Nephron progenitor cell (in vitro differentiated cells): ENCODE data around the gene S100A5.

ENCODE experiments used
- DNase-seq: peaks from one replicate; pipeline ENCODE4 v3.0.0; 2021
- H3K27ac Mint-ChIP-seq: 2 replicates; pipeline ENCODE4 v1.8.0; 2021; ENCODE audit warnings: mild to moderate bottlenecking, moderate library complexity, mixed read lengths
- H3K27me3 Mint-ChIP-seq: 2 replicates; pipeline ENCODE4 v1.8.0; 2021; ENCODE audit warnings: mild to moderate bottlenecking, low read depth, mixed read lengths; ENCODE audit not compliant: poor library complexity
- H3K36me3 Mint-ChIP-seq: 2 replicates; pipeline ENCODE4 v1.8.0; 2021; ENCODE audit warnings: low read depth, mixed read lengths
- H3K4me1 Mint-ChIP-seq: 2 replicates; pipeline ENCODE4 v1.8.0; 2021; ENCODE audit warnings: mixed read lengths
- H3K4me3 Mint-ChIP-seq: 2 replicates; pipeline ENCODE4 v1.8.0; 2021; ENCODE audit warnings: mild to moderate bottlenecking, moderate library complexity, mixed read lengths
- H3K9me3 Mint-ChIP-seq: 2 replicates; pipeline ENCODE4 v1.8.0; 2021; ENCODE audit warnings: mild to moderate bottlenecking, moderate library complexity, mixed read lengths
- TF ChIP-seq, protein P1 (sequence below): fragments of 200-600 bp; sonication (generic); IDR thresholded peaks from 2 replicates; pipeline ENCODE4 v1.5.0; 2021; ENCODE audit warnings: antibody characterized with exemption

The S100A5 gene

GRCh38 chr1:153539395-153540093 is 1.2 kb downstream of the S100A5 start:
- Mint-ChIP-seq H3K4me1 (peaks cover 88% of the 10 kb centered on the region), H3K36me3 (no peaks in the 10 kb centered on the region), H3K9me3 (no peaks in the 10 kb centered on the region), H3K27ac (peak overlapping the region; percentile 49), H3K4me3 (no peak overlapping the region), H3K27me3 (peaks cover 8% of the 10 kb centered on the region)
- TF ChIP-seq, protein P1, sequence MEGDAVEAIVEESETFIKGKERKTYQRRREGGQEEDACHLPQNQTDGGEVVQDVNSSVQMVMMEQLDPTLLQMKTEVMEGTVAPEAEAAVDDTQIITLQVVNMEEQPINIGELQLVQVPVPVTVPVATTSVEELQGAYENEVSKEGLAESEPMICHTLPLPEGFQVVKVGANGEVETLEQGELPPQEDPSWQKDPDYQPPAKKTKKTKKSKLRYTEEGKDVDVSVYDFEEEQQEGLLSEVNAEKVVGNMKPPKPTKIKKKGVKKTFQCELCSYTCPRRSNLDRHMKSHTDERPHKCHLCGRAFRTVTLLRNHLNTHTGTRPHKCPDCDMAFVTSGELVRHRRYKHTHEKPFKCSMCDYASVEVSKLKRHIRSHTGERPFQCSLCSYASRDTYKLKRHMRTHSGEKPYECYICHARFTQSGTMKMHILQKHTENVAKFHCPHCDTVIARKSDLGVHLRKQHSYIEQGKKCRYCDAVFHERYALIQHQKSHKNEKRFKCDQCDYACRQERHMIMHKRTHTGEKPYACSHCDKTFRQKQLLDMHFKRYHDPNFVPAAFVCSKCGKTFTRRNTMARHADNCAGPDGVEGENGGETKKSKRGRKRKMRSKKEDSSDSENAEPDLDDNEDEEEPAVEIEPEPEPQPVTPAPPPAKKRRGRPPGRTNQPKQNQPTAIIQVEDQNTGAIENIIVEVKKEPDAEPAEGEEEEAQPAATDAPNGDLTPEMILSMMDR: no peak
- no peak for DNase-seq

DNA sequence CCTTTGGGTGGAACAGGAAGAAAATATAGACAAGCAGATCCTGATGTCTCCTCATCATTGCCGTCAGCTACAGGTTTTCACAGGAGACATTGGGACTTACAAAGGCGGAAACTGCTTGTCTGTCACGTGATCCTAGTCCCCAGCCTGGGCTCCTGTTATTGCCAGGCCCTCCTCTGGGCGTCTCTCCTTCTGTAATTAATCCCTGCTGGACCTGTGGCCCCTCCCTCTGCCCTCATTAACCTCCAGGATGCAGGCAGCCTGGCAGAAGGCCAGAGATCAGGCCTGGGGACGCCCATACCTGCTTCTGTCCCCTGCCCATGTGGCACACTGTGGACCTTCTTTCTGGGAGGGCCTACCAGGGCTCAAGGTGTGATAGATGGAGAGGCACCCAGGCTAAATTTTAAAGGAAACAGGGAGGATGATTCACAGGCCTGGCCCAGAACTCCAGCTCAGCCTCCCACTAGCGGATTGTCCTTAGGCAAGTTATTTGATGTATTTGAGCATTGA is 2.4 kb downstream of the S100A5 start:
- TF ChIP-seq, protein P1: no peak
- H3K9me3 Mint-ChIP-seq: no peaks in the 10 kb centered on the region
- no peaks in the 10 kb centered on the region for H3K36me3 Mint-ChIP-seq
- H3K4me3 Mint-ChIP-seq: no peak overlapping the region
- no peak overlapping the region for H3K27ac Mint-ChIP-seq
- peaks cover 8% of the 10 kb centered on the region for H3K27me3 Mint-ChIP-seq
- DNase-seq: no peak
- H3K4me1 Mint-ChIP-seq: peaks cover 88% of the 10 kb centered on the region

DNA sequence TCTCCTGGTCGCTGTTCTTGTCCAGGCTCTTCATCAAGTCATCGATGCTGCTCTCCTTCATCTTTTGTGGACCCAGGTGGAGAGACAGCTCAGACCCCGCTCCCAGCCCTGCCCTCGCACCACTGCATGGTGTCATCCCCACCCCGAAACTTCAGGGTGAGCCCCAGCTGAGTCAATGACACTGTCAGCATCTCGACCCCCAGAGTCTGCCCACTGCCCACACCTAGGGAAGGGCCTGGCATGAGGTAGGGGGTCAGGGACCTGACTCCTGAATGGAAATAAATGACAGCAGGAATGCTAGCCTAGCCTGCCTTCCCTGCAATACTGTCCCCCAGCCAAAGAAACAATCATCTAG is 3.4 kb downstream of the S100A5 start:
- Mint-ChIP-seq H3K4me1 (peaks cover 88% of the 10 kb centered on the region), H3K9me3 (no peaks in the 10 kb centered on the region), H3K36me3 (no peaks in the 10 kb centered on the region), H3K4me3 (no peak overlapping the region), H3K27ac (no peak overlapping the region), H3K27me3 (peaks cover 6% of the 10 kb centered on the region)
- TF ChIP-seq, protein P1: no peak
- no peak for DNase-seq

- peaks cover 6% of the 10 kb centered on the region for H3K27me3 Mint-ChIP-seq
Observed at GRCh38 chr1:153536671-153537375, 3.9 kb downstream of the S100A5 start.

DNA sequence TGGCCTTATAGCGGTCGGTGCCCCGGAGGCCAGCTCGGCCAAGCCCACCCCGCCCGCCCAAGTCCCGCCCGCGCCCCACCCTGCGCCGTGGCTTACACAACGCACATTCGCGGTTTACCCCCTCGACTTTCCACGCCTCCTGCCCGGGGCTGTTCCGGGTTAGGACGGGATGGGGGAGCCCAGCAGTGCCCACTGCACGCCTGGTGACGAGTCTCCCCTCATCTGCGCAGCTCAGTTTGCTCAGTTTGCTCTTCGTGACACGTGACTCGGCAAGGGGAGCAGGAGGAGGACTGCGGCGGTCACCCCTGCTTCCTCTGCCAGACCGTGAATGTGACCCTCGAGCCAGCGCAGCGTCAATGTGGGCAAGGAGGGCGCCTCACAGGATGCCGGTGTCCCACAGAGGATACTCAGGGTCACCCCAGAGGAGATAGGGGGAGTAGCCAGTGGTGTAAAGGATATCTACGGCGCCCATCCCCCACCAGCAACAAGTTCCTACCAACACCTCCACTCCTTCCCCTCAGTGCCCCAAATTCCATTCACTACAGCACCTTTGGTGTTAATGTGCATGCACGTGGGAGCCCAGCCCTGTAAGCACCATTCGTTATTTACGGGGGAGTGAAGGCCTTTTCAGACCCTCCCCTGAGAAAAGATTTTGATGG is 4.6 kb downstream of the S100A5 start:
- peaks cover 2% of the 10 kb centered on the region for H3K27me3 Mint-ChIP-seq
- no peaks in the 10 kb centered on the region for H3K36me3 Mint-ChIP-seq
- no peaks in the 10 kb centered on the region for H3K9me3 Mint-ChIP-seq
- peak overlapping the region; percentile 68 for H3K4me3 Mint-ChIP-seq
- no peak overlapping the region for H3K27ac Mint-ChIP-seq
- DNase-seq: no peak
- H3K4me1 Mint-ChIP-seq: peaks cover 79% of the 10 kb centered on the region
- TF ChIP-seq, protein P1: no peak

More at GRCh38 chr1:153536671-153537375, 3.9 kb downstream of the S100A5 start:
- TF ChIP-seq, protein P1: no peak
- Mint-ChIP-seq H3K36me3 (no peaks in the 10 kb centered on the region), H3K27ac (no peak overlapping the region), H3K4me3 (no peak overlapping the region), H3K9me3 (no peaks in the 10 kb centered on the region), H3K4me1 (peaks cover 86% of the 10 kb centered on the region)
- DNase-seq: no peak
